ENCODE results near the gene UBXN2A. TPM values are rescaled to one million over a fixed set of nuclear protein-coding genes. Genes with fewer than 3 reads are reported as not detected.

Gene UBXN2A
- polyA plus RNA-seq, 3 donors = 2.0 to 6.8 (median 5.5) TPM

- peaks cover 95% of the 10 kb centered on the region for H3K79me2 ChIP-seq (ENCODE audit: insufficient read depth, low read length)
- no CpG with 5 or more reads among the region's 7 CpGs for WGBS (ENCODE audit: insufficient coverage)
- TF ChIP-seq CTCF (IDR thresholded peaks at IDR 0.05) = no peak
- H3K27ac Mint-ChIP-seq = peak overlapping the region; percentile 99 to 100 (median 99)
- intact Hi-C loops (cut with micrococcal nuclease) = loop anchor here (5.0 to 10.0 kb wide), 2 partner anchors 158 to 870 kb away; partner anchors contain the start of genes CENPO (in 1 of the 2), PTRHD1 (in 1 of the 2) and TP53I3 (in 1 of the 2)
- no peaks in the 10 kb centered on the region for H3K27me3 ChIP-seq (ENCODE audit: control insufficient read depth in 2 of 2, insufficient read depth in 2 of 2, low read length in 2 of 2)
- H3K4me3 Mint-ChIP-seq = peak overlapping the region; percentile 95 to 97
- H3K9me3 Mint-ChIP-seq = no peaks in the 10 kb centered on the region
- H3K9ac ChIP-seq (ENCODE audit: insufficient read depth, low read length, poor library complexity, severe bottlenecking) = no peak overlapping the region
- DNase-seq = no peak
- H3K4me1 Mint-ChIP-seq = peaks cover 43% of the 10 kb centered on the region
- peak overlapping the region in 1 of 3 experiments; percentile 97 for H3K4me3 ChIP-seq (replicated peaks in 1 of 3; ENCODE audit: low read depth in 2 of 3, low read length in 3 of 3)
- H4K20me1 ChIP-seq (ENCODE audit: insufficient read depth, low read length) = peaks cover 60% of the 10 kb centered on the region
- H2AFZ ChIP-seq (ENCODE audit: insufficient read depth, low read depth, low read length, poor library complexity, severe bottlenecking) = no peak overlapping the region
- no peaks in the 10 kb centered on the region for H3K36me3 ChIP-seq (replicated peaks in 1 of 2; ENCODE audit: control insufficient read depth in 1 of 2, insufficient read depth in 2 of 2, low read length in 2 of 2)
- H3K4me1 ChIP-seq (ENCODE audit: control insufficient read depth in 1 of 2, insufficient read depth in 2 of 2, low read length in 2 of 2) = peaks cover 20 to 33% of the 10 kb centered on the region in 2 donors
- peak overlapping the region; percentile 81 for H3K4me2 ChIP-seq (replicated peaks; ENCODE audit: extremely low read depth, low read length, poor library complexity, severe bottlenecking)
- H3K27me3 Mint-ChIP-seq (ENCODE audit: low read depth in 3 of 3) = no peaks in the 10 kb centered on the region
- H3K36me3 Mint-ChIP-seq = peaks cover 0 to 6% of the 10 kb centered on the region in 2 donors
- H3K27ac ChIP-seq (ENCODE audit: low read depth in 1 of 2, low read length in 2 of 2) = peak overlapping the region in 1 of 2 donors; percentile 99
- H3K9me3 ChIP-seq (replicated peaks in 1 of 2; ENCODE audit: control insufficient read depth in 1 of 2, insufficient read depth in 1 of 2, low read length in 2 of 2) = no peaks in the 10 kb centered on the region
These were observed 15.5 kb upstream of the UBXN2A start for GRCh38 chr2:23924589-23925359.

- H3K36me3 ChIP-seq (replicated peaks in 1 of 2; ENCODE audit: control insufficient read depth in 1 of 2, insufficient read depth in 2 of 2, low read length in 2 of 2) = no peaks in the 10 kb centered on the region
- Mint-ChIP-seq H3K36me3 (peaks cover 3 to 10% of the 10 kb centered on the region in 2 donors), H3K27ac (peak overlapping the region; percentile 99 to 100 (median 99)), H3K4me3 (peak overlapping the region; percentile 95 to 97), H3K9me3 (no peaks in the 10 kb centered on the region), H3K27me3 (ENCODE audit: low read depth in 3 of 3) (no peaks in the 10 kb centered on the region), H3K4me1 (peaks cover 43% of the 10 kb centered on the region)
- H3K9ac ChIP-seq (ENCODE audit: insufficient read depth, low read length, poor library complexity, severe bottlenecking) = peak overlapping the region; percentile 100
- intact Hi-C loops (cut with micrococcal nuclease) = loop anchor here (5.0 to 10.0 kb wide), 2 partner anchors 157 to 869 kb away; partner anchors contain the start of genes CENPO (in 1 of the 2), PTRHD1 (in 1 of the 2) and TP53I3 (in 1 of the 2)
- H3K4me2 ChIP-seq (replicated peaks; ENCODE audit: extremely low read depth, low read length, poor library complexity, severe bottlenecking) = peak overlapping the region; percentile 81
- H3K27ac ChIP-seq (ENCODE audit: low read depth in 1 of 2, low read length in 2 of 2) = peak overlapping the region; percentile 98 to 99
- peak overlapping the region; percentile 75 for H2AFZ ChIP-seq (ENCODE audit: insufficient read depth, low read depth, low read length, poor library complexity, severe bottlenecking)
- H3K4me3 ChIP-seq (replicated peaks in 1 of 3; ENCODE audit: low read depth in 2 of 3, low read length in 3 of 3) = peak overlapping the region; percentile 90 to 97 (median 90)
- peaks cover 50% of the 10 kb centered on the region for H4K20me1 ChIP-seq (ENCODE audit: insufficient read depth, low read length)
- no peak for TF ChIP-seq CTCF (IDR thresholded peaks at IDR 0.05)
- 0% methylated on average over 11 of the region's 13 CpGs for WGBS (ENCODE audit: insufficient coverage)
- peaks cover 20 to 33% of the 10 kb centered on the region in 2 donors for H3K4me1 ChIP-seq (ENCODE audit: control insufficient read depth in 1 of 2, insufficient read depth in 2 of 2, low read length in 2 of 2)
- peak; percentile 87 to 92 (median 88) for DNase-seq
- peaks cover 88% of the 10 kb centered on the region for H3K79me2 ChIP-seq (ENCODE audit: insufficient read depth, low read length)
- H3K27me3 ChIP-seq (ENCODE audit: control insufficient read depth in 2 of 2, insufficient read depth in 2 of 2, low read length in 2 of 2) = no peaks in the 10 kb centered on the region
- no peaks in the 10 kb centered on the region for H3K9me3 ChIP-seq (replicated peaks in 1 of 2; ENCODE audit: control insufficient read depth in 1 of 2, insufficient read depth in 1 of 2, low read length in 2 of 2)
These were observed 14.5 kb upstream of the UBXN2A start for GRCh38 chr2:23925702-23926289.

Measured in CD14-positive monocyte (primary cell).